H1 (cell line): ENCODE results near the gene MAFF. TPM values are rescaled to one million over a fixed set of nuclear protein-coding genes. Genes with fewer than 3 reads are reported as not detected.

Experiments used
- CTCF ChIA-PET: fragments of 300-600 bp; sonication (Branson Sonifier 250); formaldehyde crosslinking; loops from one replicate; lab custom pipeline; 2021; ENCODE audit not compliant: partially characterized antibody; lab: Charles Lee
- POLR2A ChIA-PET: fragments of 300-600 bp; sonication (Branson Sonifier 250); formaldehyde crosslinking; loops from one replicate; lab custom pipeline; 2021; ENCODE audit warnings: inconsistent platforms; ENCODE audit not compliant: partially characterized antibody; lab: Charles Lee
- DNase-seq, 2 experiments: peaks; one replicate each; pipeline versions ENCODE4 v3.0.0 to v3.0.0-alpha.2; 2010 to 2022; ENCODE audit warnings: low spot score in 2 of 2, low read depth in 1 of 2, mixed read lengths in 1 of 2
- FAIRE-seq: peaks from 2 replicates; lab custom pipeline; 2011; peaks lifted over from hg19 to GRCh38; lab: Jason Lieb, UNC
- H2AFZ ChIP-seq: 2 replicates; pipeline ENCODE4 v1.8.1; 2012; ENCODE audit warnings: low read length, inconsistent platforms
- H2AK5ac ChIP-seq: 2 replicates; pipeline ENCODE4 v1.6.1; 2013; ENCODE audit warnings: low read depth, low read length
- H2BK120ac ChIP-seq: replicated peaks from 2 replicates; pipeline ENCODE3; 2013; ENCODE audit warnings: low read depth, low read length, inconsistent platforms
- H2BK12ac ChIP-seq: 2 replicates; pipeline ENCODE4 v1.6.1; 2013; ENCODE audit warnings: low read depth, low read length
- H2BK15ac ChIP-seq: 2 replicates; pipeline ENCODE4 v1.6.1; 2013; ENCODE audit warnings: low read length
- H2BK20ac ChIP-seq: 2 replicates; pipeline ENCODE4 v1.6.1; 2013; ENCODE audit warnings: low read length
- H2BK5ac ChIP-seq: 2 replicates; pipeline ENCODE4 v1.6.1; 2013; ENCODE audit warnings: low read depth, low read length
- H3K14ac ChIP-seq: 2 replicates; pipeline ENCODE4 v1.6.1; 2013; ENCODE audit warnings: inconsistent platforms; ENCODE audit not compliant: insufficient read length
- H3K18ac ChIP-seq: 2 replicates; pipeline ENCODE4 v1.6.1; 2013; ENCODE audit warnings: low read length; ENCODE audit errors: extremely low read depth
- H3K23ac ChIP-seq: 2 replicates; pipeline ENCODE4 v1.6.1; 2013; ENCODE audit warnings: inconsistent platforms; ENCODE audit not compliant: insufficient read length
- H3K23me2 ChIP-seq: 2 replicates; pipeline ENCODE4 v1.6.1; 2013; ENCODE audit warnings: low read depth, low read length
- H3K27ac ChIP-seq: 2 replicates; pipeline ENCODE4 v1.6.1; 2011; ENCODE audit warnings: low read depth, low read length, inconsistent platforms
- H3K27me3 ChIP-seq, 4 experiments: replicated peaks in 1 of 4; 1 replicate in 1 of 4; 2 replicates in 3 of 4; pipeline versions ENCODE4 v1.6.1 to v1.8.1; 2011 to 2013; ENCODE audit warnings: low read length in 3 of 4, mild to moderate bottlenecking in 3 of 4, inconsistent platforms in 2 of 4, mixed read lengths in 2 of 4, moderate library complexity in 1 of 4; ENCODE audit not compliant: control insufficient read depth in 3 of 4, insufficient read depth in 3 of 4; ENCODE audit errors: extremely low read depth in 1 of 4
- H3K36me3 ChIP-seq, 4 experiments: 2 replicates each; pipeline versions ENCODE4 v1.6.1 to v1.8.1; 2011 to 2013; ENCODE audit warnings: mild to moderate bottlenecking in 4 of 4, low read length in 3 of 4, moderate library complexity in 2 of 4, control low read depth in 1 of 4, inconsistent platforms in 1 of 4; ENCODE audit not compliant: insufficient read depth in 4 of 4, control insufficient read depth in 2 of 4
- H3K4ac ChIP-seq: replicated peaks from 2 replicates; pipeline ENCODE3; 2013; ENCODE audit warnings: low read length, low read depth, mixed read lengths, inconsistent platforms; ENCODE audit not compliant: insufficient read length
- H3K4me1 ChIP-seq, 4 experiments: replicated peaks in 1 of 4; 1 replicate in 1 of 4; 2 replicates in 3 of 4; pipeline versions ENCODE4 v1.6.1 to v1.8.1; 2011 to 2013; ENCODE audit warnings: low read length in 3 of 4, inconsistent platforms in 2 of 4, mixed read lengths in 1 of 4; ENCODE audit not compliant: insufficient read depth in 4 of 4, control insufficient read depth in 3 of 4
- H3K4me2 ChIP-seq, 2 experiments: 2 replicates each; pipeline versions ENCODE4 v1.6.1 to v1.8.1; 2011 to 2013; ENCODE audit warnings: low read depth in 2 of 2, low read length in 2 of 2, control low read depth in 1 of 2, inconsistent platforms in 1 of 2, mild to moderate bottlenecking in 1 of 2; ENCODE audit not compliant: insufficient read depth in 1 of 2
- H3K4me3 ChIP-seq, 4 experiments: fragments of 200-600, 300-600 bp in 1 of 4; sonication (generic), shearing (Covaris generic), sonication (Bioruptor Twin) in 1 of 4; 2 replicates each; pipeline versions ENCODE4 v1.5.1 to v1.8.1; 2011 to 2016; ENCODE audit warnings: low read length in 4 of 4, low read depth in 3 of 4, control low read depth in 2 of 4, inconsistent platforms in 2 of 4, mild to moderate bottlenecking in 2 of 4, mixed read lengths in 1 of 4, moderate library complexity in 1 of 4; ENCODE audit not compliant: insufficient read depth in 2 of 4; ENCODE audit errors: extremely low read depth in 1 of 4
- H3K56ac ChIP-seq: replicated peaks from 2 replicates; pipeline ENCODE3; 2013; ENCODE audit warnings: low read depth, mild to moderate bottlenecking, mixed read lengths, low read length, inconsistent platforms; ENCODE audit not compliant: insufficient read length
- H3K79me1 ChIP-seq: 2 replicates; pipeline ENCODE4 v1.6.1; 2013; ENCODE audit warnings: low read depth, low read length, control low read depth
- H3K79me2 ChIP-seq, 2 experiments: 2 replicates each; pipeline versions ENCODE4 v1.6.1 to v1.8.1; 2012 to 2013; ENCODE audit warnings: low read length in 2 of 2, mild to moderate bottlenecking in 2 of 2, inconsistent platforms in 1 of 2; ENCODE audit not compliant: insufficient read depth in 2 of 2, control insufficient read depth in 1 of 2
- H3K9ac ChIP-seq, 4 experiments: replicated peaks in 1 of 4; 1 replicate in 1 of 4; 2 replicates in 3 of 4; pipeline versions ENCODE4 v1.6.1 to v1.8.1; 2011 to 2013; ENCODE audit warnings: low read depth in 3 of 4, low read length in 3 of 4, control low read depth in 2 of 4, mild to moderate bottlenecking in 2 of 4, moderate library complexity in 2 of 4, inconsistent platforms in 1 of 4; ENCODE audit errors: extremely low read depth in 1 of 4
- H3K9me3 ChIP-seq, 2 experiments: 2 replicates each; pipeline versions ENCODE4 v1.6.1 to v1.8.1; 2012 to 2013; ENCODE audit warnings: mild to moderate bottlenecking in 2 of 2, moderate library complexity in 2 of 2, control low read depth in 1 of 2, inconsistent platforms in 1 of 2, low read depth in 1 of 2, low read length in 1 of 2, mixed read lengths in 1 of 2; ENCODE audit not compliant: insufficient read depth in 2 of 2
- H4K20me1 ChIP-seq, 2 experiments: replicated peaks in 1 of 2; 2 replicates each; pipeline versions ENCODE3 to v1.8.1; 2011 to 2013; ENCODE audit warnings: inconsistent platforms in 2 of 2, low read length in 2 of 2, mild to moderate bottlenecking in 1 of 2; ENCODE audit not compliant: insufficient read depth in 2 of 2, control insufficient read depth in 1 of 2
- H4K5ac ChIP-seq: 2 replicates; pipeline ENCODE4 v1.6.1; 2013; ENCODE audit warnings: low read length, low read depth, mixed read lengths, inconsistent platforms; ENCODE audit not compliant: insufficient read length
- H4K8ac ChIP-seq: 2 replicates; pipeline ENCODE4 v1.8.0; 2013; ENCODE audit warnings: mild to moderate bottlenecking, moderate library complexity, low read length, inconsistent platforms; ENCODE audit not compliant: insufficient read depth; ENCODE audit errors: extremely low read depth
- H4K91ac ChIP-seq: replicated peaks from 2 replicates; pipeline ENCODE3; 2013; ENCODE audit warnings: low read length, mixed read lengths, inconsistent platforms; ENCODE audit not compliant: insufficient read length
- BACH1 ChIP-seq: IDR thresholded peaks from 2 replicates; pipeline ENCODE4 v1.6.1; 2012; ENCODE audit warnings: low read length, improper control_type of control experiment
- CBX5 ChIP-seq: fragments of 300-800, 300-1000 bp; sonication (generic); IDR thresholded peaks from 2 replicates; pipeline ENCODE4 v1.7.1; 2016; ENCODE audit warnings: antibody characterized with exemption, low read length, low read depth
- CEBPB ChIP-seq: IDR thresholded peaks from 2 replicates; pipeline ENCODE4 v1.6.1; 2012; ENCODE audit warnings: low read depth, low read length
- CHD1 ChIP-seq: IDR thresholded peaks from 2 replicates; pipeline ENCODE4 v1.6.1; 2012; ENCODE audit warnings: low read depth, low read length, improper control_type of control experiment
- JUN ChIP-seq: IDR thresholded peaks from 2 replicates; pipeline ENCODE4 v1.6.1; 2011; ENCODE audit warnings: low read depth, mild to moderate bottlenecking, improper control_type of control experiment, low read length
- POLR2A ChIP-seq, 2 experiments: IDR thresholded peaks; 1 replicate in 1 of 2; 2 replicates in 1 of 2; pipeline ENCODE4 v1.6.1; 2011; ENCODE audit warnings: low read depth in 2 of 2, low read length in 2 of 2, mild to moderate bottlenecking in 2 of 2; ENCODE audit errors: control extremely low read depth in 1 of 2
- SIX5 ChIP-seq: IDR thresholded peaks from 2 replicates; pipeline ENCODE4 v1.6.1; 2011; ENCODE audit warnings: mild to moderate bottlenecking, low read depth, low read length
- ZNF274 ChIP-seq: IDR thresholded peaks from 2 replicates; pipeline ENCODE4 v1.7.0; 2012; ENCODE audit warnings: low read length, borderline replicate concordance; ENCODE audit errors: extremely low read depth
- WGBS, 2 experiments: shearing (Covaris generic) in 1 of 2; methylation state at CpG; one replicate each; pipeline versions ENCODE4 v1.1.6 to v1.1.7; 2013 to 2015; ENCODE audit warnings: low lambda C conversion rate in 2 of 2, mixed read lengths in 2 of 2, inconsistent platforms in 1 of 2, low coverage in 1 of 2, missing lambda C conversion rate in 1 of 2; ENCODE audit not compliant: insufficient replicate concordance in 2 of 2, insufficient coverage in 1 of 2, insufficient read length in 1 of 2; ENCODE audit errors: extremely low coverage in 1 of 2, missing lambda C conversion rate in 1 of 2; 5-methylcytosine and 5-hydroxymethylcytosine counted together
- polyA plus RNA-seq, 7 experiments: library from polyadenylated mRNA; depleted of rRNA in 3 of 7; stranded (reverse) in 5 of 7; unstranded in 2 of 7; fragments of >200 nt in 5 of 7; fragments of 200-250 nt in 2 of 7; gene quantifications; 1 replicate in 5 of 7; 2 replicates in 1 of 7; 4 replicates in 1 of 7; pipeline versions ENCODE4 v1.2.1 to v1.2.3, GENCODE V29; 2011 to 2013; ENCODE audit warnings: missing spikeins in 2 of 7, mixed read lengths in 2 of 7
- total RNA-seq: library from RNA; stranded (reverse); fragmentation: NEBNext Ultra II Directional; extraction: Animal tissue kit (Norgen Biotek cat#: 25700); gene quantifications from 2 replicates; pipeline ENCODE4 v1.2.1, GENCODE V29; 2021
- TF ChIP-seq, protein P1 (sequence below), 3 experiments: IDR thresholded peaks; 1 replicate in 2 of 3; 2 replicates in 1 of 3; pipeline versions ENCODE4 v1.5.1 to v1.6.1; 2011; ENCODE audit warnings: low read length in 3 of 3, mild to moderate bottlenecking in 3 of 3, inconsistent platforms in 2 of 3, low read depth in 1 of 3, moderate library complexity in 1 of 3; ENCODE audit not compliant: insufficient read depth in 1 of 3; ENCODE audit errors: control extremely low read depth in 1 of 3
- TF ChIP-seq, protein P2 (sequence below): IDR thresholded peaks from 2 replicates; pipeline ENCODE4 v1.6.1; 2012; ENCODE audit warnings: inconsistent platforms

The MAFF gene
- total and polyA plus RNA-seq, 2 of the 8 experiments (the other 6 are each of a cell fraction or from before 2014, with no cell fraction given) = 1.5 to 6.3 TPM

DNA sequence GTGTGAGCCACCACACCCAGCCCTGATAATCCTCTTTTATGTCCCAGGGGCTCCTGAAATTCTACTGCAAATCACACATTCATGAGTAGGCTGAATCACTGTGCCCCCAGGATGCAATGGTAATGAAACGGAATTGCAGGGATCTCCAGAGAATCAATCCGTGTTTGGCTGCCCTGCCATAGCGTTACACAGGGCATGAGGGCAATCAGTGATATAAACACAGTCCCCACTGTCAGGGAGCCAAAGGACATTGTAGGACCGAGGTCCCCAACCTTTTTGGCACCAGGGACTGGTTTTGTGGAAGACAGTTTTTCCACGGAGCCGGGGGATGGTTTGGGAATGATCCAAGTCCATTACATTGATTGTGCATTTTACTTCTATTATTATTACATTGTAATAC, 11.2 kb upstream of the MAFF start:
- H4K8ac ChIP-seq = no peak overlapping the region
- no peaks in the 10 kb centered on the region; a peak in 3 of 7 replicates for H3K27me3 ChIP-seq
- no peak overlapping the region for H2BK15ac ChIP-seq
- no peak overlapping the region for H4K91ac ChIP-seq
- H3K14ac ChIP-seq = no peak overlapping the region
- H3K23ac ChIP-seq = no peak overlapping the region
- H3K9me3 ChIP-seq = no peaks in the 10 kb centered on the region
- no peaks in the 10 kb centered on the region for H4K20me1 ChIP-seq
- no peak overlapping the region for H2BK5ac ChIP-seq
- H3K79me1 ChIP-seq = no peaks in the 10 kb centered on the region
- H2BK120ac ChIP-seq = no peak overlapping the region
- ChIA-PET CTCF (interaction anchor here (0.7 to 1.4 kb wide), 3 partner anchors 76 to 116 kb away, joined by 3 to 4 read pairs (median 4); no protein-coding TSS in a partner anchor), POLR2A (interaction anchor here (0.9 to 2.2 kb wide), 3 partner anchors 10 to 24 kb away, joined by 3 to 6 read pairs (median 3); no protein-coding TSS in a partner anchor)
- no peak overlapping the region for H3K4me3 ChIP-seq
- H2AK5ac ChIP-seq = no peak overlapping the region
- no peak for DNase-seq
- peaks cover 0 to 3% (median 0%) of the 10 kb centered on the region in 4 experiments; a peak in 1 of 7 replicates for H3K4me1 ChIP-seq
- no peak overlapping the region for H3K9ac ChIP-seq
- no peak overlapping the region for H3K27ac ChIP-seq
- TF ChIP-seq BACH1 (no peak), JUN (no peak), CBX5 (no peak), ZNF274 (no peak), CEBPB (no peak), POLR2A (IDR thresholded peaks at IDR 0.05; ENCODE audit: control extremely low read depth in 1 of 2, low read depth in 2 of 2, low read length in 2 of 2) (no peak), CHD1 (no peak), SIX5 (no peak)
- TF ChIP-seq, protein P1, sequence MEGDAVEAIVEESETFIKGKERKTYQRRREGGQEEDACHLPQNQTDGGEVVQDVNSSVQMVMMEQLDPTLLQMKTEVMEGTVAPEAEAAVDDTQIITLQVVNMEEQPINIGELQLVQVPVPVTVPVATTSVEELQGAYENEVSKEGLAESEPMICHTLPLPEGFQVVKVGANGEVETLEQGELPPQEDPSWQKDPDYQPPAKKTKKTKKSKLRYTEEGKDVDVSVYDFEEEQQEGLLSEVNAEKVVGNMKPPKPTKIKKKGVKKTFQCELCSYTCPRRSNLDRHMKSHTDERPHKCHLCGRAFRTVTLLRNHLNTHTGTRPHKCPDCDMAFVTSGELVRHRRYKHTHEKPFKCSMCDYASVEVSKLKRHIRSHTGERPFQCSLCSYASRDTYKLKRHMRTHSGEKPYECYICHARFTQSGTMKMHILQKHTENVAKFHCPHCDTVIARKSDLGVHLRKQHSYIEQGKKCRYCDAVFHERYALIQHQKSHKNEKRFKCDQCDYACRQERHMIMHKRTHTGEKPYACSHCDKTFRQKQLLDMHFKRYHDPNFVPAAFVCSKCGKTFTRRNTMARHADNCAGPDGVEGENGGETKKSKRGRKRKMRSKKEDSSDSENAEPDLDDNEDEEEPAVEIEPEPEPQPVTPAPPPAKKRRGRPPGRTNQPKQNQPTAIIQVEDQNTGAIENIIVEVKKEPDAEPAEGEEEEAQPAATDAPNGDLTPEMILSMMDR (IDR thresholded peaks at IDR 0.05; ENCODE audit: control extremely low read depth in 1 of 3, insufficient read depth in 1 of 3, low read depth in 1 of 3, low read length in 3 of 3) = no peak
- TF ChIP-seq, protein P2, sequence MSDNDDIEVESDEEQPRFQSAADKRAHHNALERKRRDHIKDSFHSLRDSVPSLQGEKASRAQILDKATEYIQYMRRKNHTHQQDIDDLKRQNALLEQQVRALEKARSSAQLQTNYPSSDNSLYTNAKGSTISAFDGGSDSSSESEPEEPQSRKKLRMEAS = no peak
- H3K4ac ChIP-seq = no peak overlapping the region
- no peak overlapping the region for H3K56ac ChIP-seq
- no peak overlapping the region for H2BK12ac ChIP-seq
- peaks cover 3% of the 10 kb centered on the region; the same call in 1 of the 2 replicates for H3K23me2 ChIP-seq
- no peak overlapping the region for H3K4me2 ChIP-seq
- H2BK20ac ChIP-seq = no peak overlapping the region
- no peak overlapping the region for H3K18ac ChIP-seq
- 86% methylated on average over 6 of the region's 6 CpGs; no CpG with 5 or more reads in 1 of the 2 experiments for WGBS, 2 experiments
- no peaks in the 10 kb centered on the region for H3K79me2 ChIP-seq
- no peak overlapping the region for H4K5ac ChIP-seq
- no peaks in the 10 kb centered on the region for H3K36me3 ChIP-seq
- FAIRE-seq = no peak
- H2AFZ ChIP-seq = no peak overlapping the region
